GM21381 (cell line): ENCODE data around the gene DDX54.

Experiments used
- ATAC-seq: cut with Tn5 transposase; IDR thresholded peaks from one replicate; pipeline ENCODE4 v1.9.1; 2021; ENCODE audit warnings: mild to moderate bottlenecking, moderate library complexity; ENCODE audit not compliant: unreplicated experiment

Gene DDX54

GRCh38 chr12:113185180-113186032, at the start of gene DDX54, which contains the start of gene RITA1:
Gene DDX54, minus strand, starts transcription at chr12:113185478. Its CDS starts 27 bp downstream, at chr12:113185451.
Gene RITA1, plus strand, starts transcription at chr12:113185721. Its CDS starts 1,026 bp downstream, at chr12:113186747.
- ATAC-seq = peak; percentile 46

- no peak for ATAC-seq
Observed at GRCh38 chr12:113234483-113234882, 49.2 kb upstream of the DDX54 start.

GRCh38 chr12:113233967-113234366, 48.7 kb upstream of the DDX54 start:
- ATAC-seq = no peak

- ATAC-seq = peak; percentile 61
Observed at GRCh38 chr12:113232840-113233585, 47.7 kb upstream of the DDX54 start.

- no peak for ATAC-seq
Observed at GRCh38 chr12:113232089-113232839, 47.0 kb upstream of the DDX54 start.

- ATAC-seq = no peak
Observed at GRCh38 chr12:113231235-113232088, 46.2 kb upstream of the DDX54 start.

GRCh38 chr12:113230315-113231234, 45.3 kb upstream of the DDX54 start:
- peak; percentile 3 for ATAC-seq

GRCh38 chr12:113228394-113229028, 43.2 kb upstream of the DDX54 start:
- no peak for ATAC-seq

- ATAC-seq = no peak
Observed at GRCh38 chr12:113227686-113228391, 42.6 kb upstream of the DDX54 start.

- ATAC-seq = no peak
Observed at GRCh38 chr12:113226696-113227568, 41.7 kb upstream of the DDX54 start.

- ATAC-seq = no peak
Observed at GRCh38 chr12:113224955-113225354, 39.7 kb upstream of the DDX54 start.

- no peak for ATAC-seq
Observed at GRCh38 chr12:113222730-113223531, 37.7 kb upstream of the DDX54 start.

GRCh38 chr12:113221997-113222729, 36.9 kb upstream of the DDX54 start:
- ATAC-seq = no peak

GRCh38 chr12:113221181-113221996, 36.1 kb upstream of the DDX54 start, which contains the start of gene TPCN1:
Gene TPCN1, plus strand, starts transcription at chr12:113221464. Its CDS starts 5,389 bp downstream, at chr12:113226853.
- ATAC-seq = peak; percentile 87
